Thoracic aorta (tissue), 2 donors: Measurements from ENCODE around the gene HTRA2. TPM values are rescaled to one million over a fixed set of nuclear protein-coding genes. Genes with fewer than 3 reads are reported as not detected.

Experiments used
- ATAC-seq: fragments of 150-250 bp; one replicate; pipeline ENCODE4 v1.8.0; 2017; ENCODE audit warnings: low read depth; ENCODE audit not compliant: insufficient number of reproducible peaks, low FRiP score
- DNase-seq: peaks from one replicate; pipeline ENCODE4 v3.0.0-alpha.2; 2020; ENCODE audit warnings: low spot score
- H3K27ac ChIP-seq, 2 donors: fragments of 200-600 bp; sonication (generic); 1 replicate in 1 of 2; 2 replicates in 1 of 2; pipeline ENCODE4 v1.5.1; 2016; ENCODE audit warnings: mild to moderate bottlenecking in 2 of 2, moderate library complexity in 2 of 2
- H3K27me3 ChIP-seq: fragments of 200-600 bp; sonication (generic); replicated peaks from 2 replicates; pipeline ENCODE4 v1.6.0; 2016; ENCODE audit warnings: mild to moderate bottlenecking; ENCODE audit not compliant: insufficient read depth
- H3K36me3 ChIP-seq: fragments of 200-600 bp; sonication (generic); one replicate; pipeline ENCODE4 v1.5.1; 2016
- H3K4me1 ChIP-seq, 2 donors: fragments of 200-600 bp; sonication (generic); 1 replicate in 1 of 2; 2 replicates in 1 of 2; pipeline versions ENCODE4 v1.5.1 to v1.6.0; 2016; ENCODE audit warnings: low read depth in 2 of 2, mild to moderate bottlenecking in 1 of 2; ENCODE audit not compliant: control insufficient read depth in 1 of 2
- H3K4me3 ChIP-seq: fragments of 200-600 bp; sonication (generic); 2 replicates; pipeline ENCODE4 v1.5.1; 2016; ENCODE audit warnings: mild to moderate bottlenecking
- H3K9me3 ChIP-seq: fragments of 200-600 bp; sonication (generic); 2 replicates; pipeline ENCODE4 v1.5.1; 2016
- CTCF ChIP-seq: fragments of 200-600 bp; sonication (generic); IDR thresholded peaks from one replicate; pipeline ENCODE4 v1.5.1; 2019; ENCODE audit warnings: antibody characterized with exemption
- total RNA-seq, 2 donors: library from RNA; depleted of rRNA; stranded (reverse); fragments of >200 nt; gene quantifications; one replicate each; pipeline versions ENCODE4 v1.1.0 to v1.2.3, GENCODE V29; 2016

HTRA2 gene
- total RNA-seq, 2 donors from 2014 or later = 34.9 to 35.6 TPM

DNA sequence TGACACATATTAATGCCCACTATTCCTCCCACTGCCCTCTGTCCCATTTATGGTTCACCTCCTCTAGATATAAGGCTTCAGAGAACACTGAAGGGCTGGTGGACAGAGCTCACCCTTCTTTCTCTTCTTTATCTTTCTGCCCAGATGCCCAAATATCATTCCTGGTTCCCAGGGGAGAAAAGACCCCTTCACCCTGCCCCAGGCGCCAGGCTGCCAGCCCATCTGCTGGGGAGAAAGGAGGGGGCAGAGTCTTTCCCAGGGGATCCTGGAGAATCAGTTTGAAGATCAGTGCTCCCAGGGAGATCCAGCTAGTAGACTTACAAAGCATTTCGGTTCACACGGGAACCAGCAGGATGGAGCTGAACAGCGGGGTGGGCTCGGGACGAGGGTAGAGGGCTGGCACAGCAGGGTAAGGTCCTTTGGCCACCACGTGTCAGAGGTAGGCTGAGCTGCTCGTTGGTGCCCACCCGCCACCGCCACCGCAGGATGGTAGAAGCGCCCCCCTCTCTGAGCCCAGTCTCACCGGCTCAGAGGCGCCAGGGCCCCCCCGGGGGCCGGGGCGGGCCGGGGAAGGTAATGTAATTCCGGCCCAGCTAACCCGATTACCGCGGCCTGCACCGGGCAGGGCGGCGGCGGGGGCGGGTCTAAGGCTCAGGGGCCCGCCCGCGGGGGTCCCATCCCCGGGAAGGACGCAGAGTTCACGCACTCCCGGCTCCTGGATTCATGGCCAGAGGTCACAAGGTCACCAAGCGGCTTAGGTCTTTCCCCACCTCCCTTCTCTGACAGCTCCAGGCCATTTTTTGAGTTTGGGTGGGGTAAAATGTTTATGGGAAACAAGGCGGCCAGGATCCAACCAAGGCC is 16.8 kb upstream of the HTRA2 start:
- no peak for DNase-seq
- Histone ChIP-seq H3K9me3 (no peaks in the 10 kb centered on the region), H3K36me3 (no peaks in the 10 kb centered on the region), H3K4me3 (no peak overlapping the region), H3K4me1 (peaks cover 11 to 32% of the 10 kb centered on the region in 2 donors), H3K27ac (no peak overlapping the region), H3K27me3 (peaks cover 56% of the 10 kb centered on the region)
- no peak for ATAC-seq
- TF ChIP-seq CTCF = no peak

- H3K4me1 ChIP-seq = peaks cover 8 to 29% of the 10 kb centered on the region in 2 donors
- H3K36me3 ChIP-seq = no peaks in the 10 kb centered on the region
- ATAC-seq = no peak
- no peak for TF ChIP-seq CTCF
- H3K27me3 ChIP-seq = peaks cover 59% of the 10 kb centered on the region
- no peaks in the 10 kb centered on the region for H3K9me3 ChIP-seq
- no peak for DNase-seq
- H3K27ac ChIP-seq = no peak overlapping the region
- peak overlapping the region; percentile 50 for H3K4me3 ChIP-seq
These were observed 15.9 kb upstream of the HTRA2 start for GRCh38 chr2:74513605-74514367.

GRCh38 chr2:74514368-74515270 is 15.1 kb upstream of the HTRA2 start, which contains the start of gene TLX2:
Gene TLX2 (plus strand): TSS chr2:74514450. CDS start chr2:74514807, 357 bp downstream.
- DNase-seq (no peak), ATAC-seq (no peak)
- no peak for TF ChIP-seq CTCF
- Histone ChIP-seq H3K36me3 (no peaks in the 10 kb centered on the region), H3K27ac (no peak within 1 kb of the TSS), H3K4me1 (peaks cover 8 to 29% of the 10 kb centered on the region in 2 donors), H3K4me3 (peak within 1 kb of the TSS; percentile 50), H3K27me3 (peaks cover 64% of the 10 kb centered on the region), H3K9me3 (no peaks in the 10 kb centered on the region)

- TF ChIP-seq CTCF = no peak
These were observed 14.3 kb upstream of the HTRA2 start for GRCh38 chr2:74515271-74515980.

More at GRCh38 chr2:74515271-74515980, 14.3 kb upstream of the HTRA2 start:
- DNase-seq = no peak
- Histone ChIP-seq H3K27ac (no peak overlapping the region), H3K4me3 (peak overlapping the region; percentile 51), H3K9me3 (no peaks in the 10 kb centered on the region), H3K4me1 (peaks cover 8 to 29% of the 10 kb centered on the region in 2 donors), H3K36me3 (no peaks in the 10 kb centered on the region), H3K27me3 (peaks cover 64% of the 10 kb centered on the region)
- no peak for ATAC-seq
